MM.1S (cell line): ENCODE results near the gene ZNF627.

Source experiments
- DNase-seq: peaks from one replicate; pipeline ENCODE4 v3.0.0-alpha.2; 2015
- H2AFZ ChIP-seq: fragments of 300-600 bp; sonication (generic); 2 replicates; pipeline ENCODE4 v1.6.0; 2016; ENCODE audit warnings: antibody characterized with exemption, low read length
- H3F3A ChIP-seq: fragments of 300-600 bp; sonication (generic); 2 replicates; pipeline ENCODE4 v1.6.1; 2016; ENCODE audit warnings: mild to moderate bottlenecking, antibody characterized with exemption, low read length, moderate library complexity, mixed read lengths; ENCODE audit not compliant: insufficient read depth
- H3K27ac ChIP-seq: fragments of 300-600 bp; sonication (generic); 2 replicates; pipeline ENCODE4 v1.5.1; 2016; ENCODE audit warnings: mild to moderate bottlenecking, low read length
- H3K27me3 ChIP-seq: fragments of 300-600 bp; sonication (generic); replicated peaks from 2 replicates; pipeline ENCODE4 v1.6.0; 2016; ENCODE audit warnings: low read length; ENCODE audit not compliant: insufficient read depth
- H3K36me3 ChIP-seq: fragments of 300-600 bp; sonication (generic); replicated peaks from 2 replicates; pipeline ENCODE4 v1.6.1; 2016; ENCODE audit warnings: mild to moderate bottlenecking, low read length, mixed read lengths; ENCODE audit not compliant: insufficient read depth
- H3K4me1 ChIP-seq: fragments of 300-600 bp; sonication (generic); 2 replicates; pipeline ENCODE4 v1.6.1; 2016; ENCODE audit warnings: low read length, mixed read lengths
- H3K4me2 ChIP-seq: fragments of 300-600 bp; sonication (generic); 2 replicates; pipeline ENCODE4 v1.6.0; 2016; ENCODE audit warnings: low read depth, low read length
- H3K4me3 ChIP-seq: fragments of 300-600 bp; sonication (generic); 2 replicates; pipeline ENCODE4 v1.5.1; 2016; ENCODE audit warnings: low read length, mixed read lengths
- H3K79me2 ChIP-seq: fragments of 300-600 bp; sonication (generic); 2 replicates; pipeline ENCODE4 v1.6.1; 2016; ENCODE audit warnings: mixed run types, low read length, mixed read lengths
- H3K9ac ChIP-seq: fragments of 300-600 bp; sonication (generic); 2 replicates; pipeline ENCODE4 v1.6.1; 2016; ENCODE audit warnings: low read length, mixed read lengths
- H3K9me2 ChIP-seq: fragments of 300-600 bp; sonication (generic); replicated peaks from 2 replicates; pipeline ENCODE4 v1.6.1; 2016; ENCODE audit warnings: mild to moderate bottlenecking, low read length, mixed read lengths; ENCODE audit not compliant: insufficient read depth
- H3K9me3 ChIP-seq: fragments of 300-600 bp; sonication (generic); replicated peaks from 2 replicates; pipeline ENCODE4 v1.6.1; 2016; ENCODE audit warnings: mild to moderate bottlenecking, low read length, mixed read lengths; ENCODE audit not compliant: insufficient read depth
- H4K20me1 ChIP-seq: fragments of 300-600 bp; sonication (generic); 2 replicates; pipeline ENCODE4 v1.6.1; 2016; ENCODE audit warnings: mild to moderate bottlenecking, low read length, moderate library complexity, mixed read lengths; ENCODE audit not compliant: insufficient read depth
- EZH2 ChIP-seq: fragments of 300-600 bp; sonication (generic); optimal IDR thresholded peaks from 2 replicates; pipeline ENCODE3; 2017; ENCODE audit warnings: low read depth, mild to moderate bottlenecking, antibody characterized with exemption, low read length, mixed read lengths
- EZH2phosphoT487 ChIP-seq: fragments of 300-600 bp; sonication (generic); IDR thresholded peaks from 2 replicates; pipeline ENCODE4 v1.6.1; 2018; ENCODE audit warnings: antibody characterized with exemption, low read length
- TF ChIP-seq, protein P1 (sequence below): fragments of 300-600 bp; sonication (generic); IDR thresholded peaks from 2 replicates; pipeline ENCODE4 v1.5.1; 2016; ENCODE audit warnings: antibody characterized with exemption, low read length, mixed read lengths

The ZNF627 gene

DNA sequence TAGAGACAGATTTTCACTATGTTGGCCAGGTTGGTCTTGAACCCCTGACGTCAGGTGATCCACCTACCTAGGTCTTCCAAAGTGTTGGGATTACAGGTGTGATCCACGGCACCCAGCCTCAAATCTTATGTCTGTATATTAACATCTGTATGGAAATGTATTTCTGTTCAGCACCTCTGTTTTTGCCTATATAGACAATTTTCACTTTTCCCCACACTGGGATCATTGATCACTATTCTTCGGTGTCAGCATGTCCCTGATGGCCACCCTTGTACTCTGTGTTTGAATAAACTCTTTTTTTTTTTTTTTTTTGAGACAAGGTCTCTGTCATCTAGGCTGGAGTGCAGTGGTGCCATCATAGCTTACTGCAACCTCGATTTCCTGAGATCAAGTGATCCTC lies 3.2 kb upstream of the ZNF627 start:
- Histone ChIP-seq H3K79me2 (peaks cover 17% of the 10 kb centered on the region), H3K27me3 (peaks cover 3% of the 10 kb centered on the region; the same call in 1 of the 2 replicates), H3K9me3 (no peaks in the 10 kb centered on the region), H3K9ac (no peak overlapping the region), H3K4me3 (no peak overlapping the region), H3K9me2 (no peaks in the 10 kb centered on the region), H3K4me2 (no peak overlapping the region), H3K27ac (no peak overlapping the region), H3K4me1 (no peaks in the 10 kb centered on the region), H4K20me1 (no peaks in the 10 kb centered on the region), H3K36me3 (no peaks in the 10 kb centered on the region), H2AFZ (no peak overlapping the region), H3F3A (no peaks in the 10 kb centered on the region)
- TF ChIP-seq EZH2 (no peak), EZH2phosphoT487 (no peak)
- TF ChIP-seq, protein P1, sequence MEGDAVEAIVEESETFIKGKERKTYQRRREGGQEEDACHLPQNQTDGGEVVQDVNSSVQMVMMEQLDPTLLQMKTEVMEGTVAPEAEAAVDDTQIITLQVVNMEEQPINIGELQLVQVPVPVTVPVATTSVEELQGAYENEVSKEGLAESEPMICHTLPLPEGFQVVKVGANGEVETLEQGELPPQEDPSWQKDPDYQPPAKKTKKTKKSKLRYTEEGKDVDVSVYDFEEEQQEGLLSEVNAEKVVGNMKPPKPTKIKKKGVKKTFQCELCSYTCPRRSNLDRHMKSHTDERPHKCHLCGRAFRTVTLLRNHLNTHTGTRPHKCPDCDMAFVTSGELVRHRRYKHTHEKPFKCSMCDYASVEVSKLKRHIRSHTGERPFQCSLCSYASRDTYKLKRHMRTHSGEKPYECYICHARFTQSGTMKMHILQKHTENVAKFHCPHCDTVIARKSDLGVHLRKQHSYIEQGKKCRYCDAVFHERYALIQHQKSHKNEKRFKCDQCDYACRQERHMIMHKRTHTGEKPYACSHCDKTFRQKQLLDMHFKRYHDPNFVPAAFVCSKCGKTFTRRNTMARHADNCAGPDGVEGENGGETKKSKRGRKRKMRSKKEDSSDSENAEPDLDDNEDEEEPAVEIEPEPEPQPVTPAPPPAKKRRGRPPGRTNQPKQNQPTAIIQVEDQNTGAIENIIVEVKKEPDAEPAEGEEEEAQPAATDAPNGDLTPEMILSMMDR = no peak
- no peak for DNase-seq

DNA sequence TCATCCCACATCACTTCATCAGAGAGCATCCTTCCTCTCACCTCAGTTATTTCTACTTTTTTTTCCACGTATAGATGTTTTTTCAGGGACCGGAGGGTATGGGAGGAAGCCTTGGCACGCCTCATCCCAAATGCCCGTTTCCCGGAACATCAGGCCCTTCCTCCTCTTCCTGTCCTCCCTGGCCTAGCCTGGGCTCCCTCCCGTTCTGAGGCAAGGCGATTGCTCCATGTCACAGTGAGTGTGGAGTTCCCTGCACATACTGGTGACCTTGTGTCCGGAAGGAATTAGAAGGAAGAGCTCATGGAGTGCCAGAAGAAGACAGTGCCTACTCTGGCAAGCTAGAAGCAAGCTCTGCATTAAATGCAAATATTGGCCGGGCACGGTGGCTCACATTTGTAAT lies 1.1 kb upstream of the ZNF627 start:
- no peaks in the 10 kb centered on the region for H3K27me3 ChIP-seq
- no peak for TF ChIP-seq EZH2
- TF ChIP-seq, protein P1 = no peak
- no peak for TF ChIP-seq EZH2phosphoT487
- no peaks in the 10 kb centered on the region for H3K4me1 ChIP-seq
- no peaks in the 10 kb centered on the region for H3K9me3 ChIP-seq
- no peak for DNase-seq
- no peak overlapping the region for H2AFZ ChIP-seq
- peaks cover 22% of the 10 kb centered on the region for H3K79me2 ChIP-seq
- no peaks in the 10 kb centered on the region for H3K9me2 ChIP-seq
- H4K20me1 ChIP-seq = no peaks in the 10 kb centered on the region
- no peak overlapping the region for H3K4me3 ChIP-seq
- H3K36me3 ChIP-seq = no peaks in the 10 kb centered on the region
- H3K9ac ChIP-seq = no peak overlapping the region
- no peaks in the 10 kb centered on the region for H3F3A ChIP-seq
- no peak overlapping the region for H3K27ac ChIP-seq
- no peak overlapping the region for H3K4me2 ChIP-seq

DNA sequence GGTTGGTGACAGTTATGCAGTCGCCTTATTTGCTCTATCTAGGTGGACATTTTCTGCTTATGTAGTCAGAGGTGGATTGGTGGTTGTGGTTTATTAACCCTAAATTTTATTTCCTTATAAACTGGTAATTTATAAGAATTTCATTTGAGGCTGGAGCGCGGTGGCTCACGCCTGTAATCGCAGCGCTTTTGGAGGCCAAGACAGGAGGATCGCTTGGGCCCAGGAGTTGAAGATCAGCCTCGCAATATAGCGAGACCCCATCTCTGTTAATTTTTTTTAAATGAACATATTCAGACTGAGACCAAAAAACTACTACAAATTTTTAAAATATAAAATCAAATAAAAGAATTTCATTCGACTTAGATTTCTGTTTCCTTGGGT lies 810 bp downstream of the ZNF627 start:
- Histone ChIP-seq H3F3A (no peaks in the 10 kb centered on the region), H3K79me2 (peaks cover 22% of the 10 kb centered on the region), H3K27ac (no peak overlapping the region), H3K4me3 (peak overlapping the region; percentile 91), H3K4me2 (peak overlapping the region; percentile 80), H3K27me3 (no peaks in the 10 kb centered on the region), H4K20me1 (no peaks in the 10 kb centered on the region), H3K9me3 (no peaks in the 10 kb centered on the region), H3K36me3 (no peaks in the 10 kb centered on the region), H3K4me1 (no peaks in the 10 kb centered on the region), H3K9ac (peak overlapping the region; percentile 93), H2AFZ (peak overlapping the region; percentile 85; the same call in 1 of the 2 replicates), H3K9me2 (no peaks in the 10 kb centered on the region)
- TF ChIP-seq EZH2phosphoT487 (no peak), EZH2 (no peak)
- TF ChIP-seq, protein P1 = no peak
- no peak for DNase-seq
